Lung (tissue), 12 donors: ENCODE results near the gene STX1A. TPM values are rescaled to one million over a fixed set of nuclear protein-coding genes. Genes with fewer than 3 reads are reported as not detected.

Experiments
- ATAC-seq: fragments of 200-7000 bp; cut with Tn5 transposase; one replicate; pipeline ENCODE4 v1.9.1; 2020; ENCODE audit warnings: moderate number of reproducible peaks; ENCODE audit not compliant: insufficient read depth, low FRiP score
- DNase-seq, 3 donors: peaks; one replicate each; pipeline ENCODE4 v3.0.0-alpha.2; 2013 to 2017
- H3K27ac ChIP-seq, 2 donors: one replicate each; pipeline ENCODE4 v1.5.1; 2013; ENCODE audit warnings: mild to moderate bottlenecking in 2 of 2, moderate library complexity in 2 of 2, control low read depth in 1 of 2, inconsistent platforms in 1 of 2, low read depth in 1 of 2, low read length in 1 of 2
- H3K27me3 ChIP-seq, 3 donors: one replicate each; pipeline ENCODE4 v1.5.1; 2013; ENCODE audit warnings: low read length in 2 of 3; ENCODE audit not compliant: control insufficient read depth in 3 of 3, insufficient read depth in 3 of 3
- H3K36me3 ChIP-seq, 4 donors: one replicate each; pipeline ENCODE4 v1.5.1; 2013; ENCODE audit warnings: low read length in 4 of 4, mild to moderate bottlenecking in 1 of 4, moderate library complexity in 1 of 4; ENCODE audit not compliant: control insufficient read depth in 4 of 4, insufficient read depth in 4 of 4
- H3K4me1 ChIP-seq, 5 donors: one replicate each; pipeline ENCODE4 v1.5.1; 2013; ENCODE audit warnings: low read length in 5 of 5, mild to moderate bottlenecking in 2 of 5, moderate library complexity in 1 of 5; ENCODE audit not compliant: control insufficient read depth in 5 of 5, insufficient read depth in 5 of 5
- H3K4me3 ChIP-seq: one replicate; pipeline ENCODE4 v1.5.1; 2013; ENCODE audit warnings: mild to moderate bottlenecking, control low read depth, moderate library complexity
- H3K9ac ChIP-seq, 2 donors: one replicate each; pipeline ENCODE4 v1.5.1; 2013; ENCODE audit warnings: low read length in 2 of 2, control low read depth in 1 of 2; ENCODE audit not compliant: insufficient read depth in 1 of 2
- H3K9me3 ChIP-seq, 4 donors: one replicate each; pipeline ENCODE4 v1.5.1; 2013; ENCODE audit warnings: low read length in 3 of 4, mild to moderate bottlenecking in 1 of 4, moderate library complexity in 1 of 4; ENCODE audit not compliant: control insufficient read depth in 4 of 4, insufficient read depth in 3 of 4
- CTCF ChIP-seq: IDR thresholded peaks from 2 replicates; pipeline ENCODE4 v1.5.1; 2012; ENCODE audit warnings: mild to moderate bottlenecking; ENCODE audit errors: control extremely low read depth, extremely low read depth
- WGBS, 2 donors: extraction: QIAGEN DNeasy Blood & Tissue Kit; methylation state at CpG; one replicate each; pipeline ENCODE4 v1.1.7; 2013; 5-methylcytosine and 5-hydroxymethylcytosine counted together
- polyA plus RNA-seq, 2 donors: library from polyadenylated mRNA; stranded (reverse); fragments of 200-250 nt; gene quantifications; one replicate each; pipeline ENCODE4 v1.2.1, GENCODE V29; 2013
- total RNA-seq, 2 donors: library from RNA; depleted of rRNA in 1 of 2; stranded (reverse); fragments of >200 nt in 1 of 2; gene quantifications; one replicate each; pipeline ENCODE4 v1.2.1, GENCODE V29; 2014 to 2021
- donor health status: control.
- donor health status: control.
- donor health status: Bipolar disorder and iron deficiency.
- donor health status: healthy.
- donor health status: DM: yes; HTN: yes; CAD: no.

The STX1A gene
- total and polyA plus RNA-seq, 4 donors, result 4.1 to 8.0 (median 7.7) TPM

GRCh38 chr7:73719806-73720169, 319 bp upstream of the STX1A start:
- Histone ChIP-seq H3K9me3 (no peaks in the 10 kb centered on the region), H3K27me3 (no peaks in the 10 kb centered on the region), H3K36me3 (no peaks in the 10 kb centered on the region), H3K27ac (no peak overlapping the region), H3K9ac (no peak overlapping the region), H3K4me3 (peak overlapping the region; percentile 12), H3K4me1 (peaks cover 0 to 21% (median 13%) of the 10 kb centered on the region in 5 donors)
- no peak for ATAC-seq
- WGBS, 2 donors, result 9 to 10% methylated on average over 12 to 16 of the region's 16 CpGs
- TF ChIP-seq CTCF, result no peak
- no peak for DNase-seq

- Histone ChIP-seq H3K9me3 (no peaks in the 10 kb centered on the region), H3K4me1 (peaks cover 0 to 21% (median 13%) of the 10 kb centered on the region in 5 donors), H3K4me3 (peak overlapping the region; percentile 94), H3K27ac (peak overlapping the region in 1 of 2 donors; percentile 12), H3K9ac (no peak overlapping the region), H3K36me3 (no peaks in the 10 kb centered on the region), H3K27me3 (no peaks in the 10 kb centered on the region)
- 35 to 43% methylated on average over 9 of the region's 9 CpGs for WGBS, 2 donors
- no peak for DNase-seq
- TF ChIP-seq CTCF, result no peak
- ATAC-seq, result no peak
Observed at GRCh38 chr7:73718438-73718881, 1.0 kb downstream of the STX1A start.

GRCh38 chr7:73717991-73718405, 1.5 kb downstream of the STX1A start:
- peak overlapping the region in 1 of 2 donors; percentile 12 for H3K27ac ChIP-seq
- DNase-seq (no peak), ATAC-seq (no peak)
- no peaks in the 10 kb centered on the region for H3K9me3 ChIP-seq
- no peak overlapping the region for H3K9ac ChIP-seq
- H3K36me3 ChIP-seq, result no peaks in the 10 kb centered on the region
- WGBS, 2 donors, result 22 to 55% methylated on average over 10 of the region's 10 CpGs
- no peaks in the 10 kb centered on the region for H3K27me3 ChIP-seq
- H3K4me1 ChIP-seq, result peaks cover 0 to 21% (median 13%) of the 10 kb centered on the region in 5 donors
- no peak overlapping the region for H3K4me3 ChIP-seq
- no peak for TF ChIP-seq CTCF
